Effector memory CD8-positive, alpha-beta T cell (primary cell): ENCODE data around the gene IQSEC3.

Source experiments
- ATAC-seq: fragments of 150-1000 bp; cut with Tn5 transposase; replicated peaks from 2 replicates; pipeline ENCODE4 v1.10.0; 2021; ENCODE audit warnings: mild to moderate bottlenecking, moderate library complexity
- DNase-seq, 3 experiments: peaks; one replicate each; pipeline ENCODE4 v3.0.0; 2021
- H3K27ac Mint-ChIP-seq, 2 donors: one replicate each; pipeline ENCODE4 v1.8.0; 2022; ENCODE audit warnings: mild to moderate bottlenecking in 2 of 2, mixed read lengths in 2 of 2, moderate library complexity in 2 of 2
- H3K27me3 Mint-ChIP-seq, 2 donors: one replicate each; pipeline ENCODE4 v1.8.0; 2022; ENCODE audit warnings: mixed read lengths in 2 of 2
- H3K36me3 Mint-ChIP-seq: one replicate; pipeline ENCODE4 v1.8.0; 2022; ENCODE audit warnings: mild to moderate bottlenecking, moderate library complexity, mixed read lengths; ENCODE audit not compliant: insufficient read depth
- H3K4me1 Mint-ChIP-seq, 2 donors: one replicate each; pipeline ENCODE4 v1.8.0; 2022; ENCODE audit warnings: low read depth in 2 of 2, mixed read lengths in 2 of 2
- H3K4me3 Mint-ChIP-seq, 2 donors: one replicate each; pipeline ENCODE4 v1.8.0; 2022; ENCODE audit warnings: mild to moderate bottlenecking in 2 of 2, mixed read lengths in 2 of 2, moderate library complexity in 2 of 2
- H3K9me3 Mint-ChIP-seq, 2 donors: one replicate each; pipeline ENCODE4 v1.8.0; 2022; ENCODE audit warnings: mixed read lengths in 2 of 2

The IQSEC3 gene

GRCh38 chr12:101969-102878 lies 35.7 kb downstream of the IQSEC3 start:
- Mint-ChIP-seq H3K4me3 (no peak overlapping the region), H3K36me3 (no peaks in the 10 kb centered on the region), H3K9me3 (peaks cover 0 to 2% of the 10 kb centered on the region in 2 donors), H3K4me1 (peaks cover 0 to 7% of the 10 kb centered on the region in 2 donors), H3K27ac (no peak overlapping the region), H3K27me3 (peaks cover 41 to 46% of the 10 kb centered on the region in 2 donors)
- ATAC-seq = no peak
- no peak for DNase-seq

- Mint-ChIP-seq H3K36me3 (no peaks in the 10 kb centered on the region), H3K27ac (no peak overlapping the region), H3K9me3 (peaks cover 0 to 2% of the 10 kb centered on the region in 2 donors), H3K4me1 (peaks cover 0 to 7% of the 10 kb centered on the region in 2 donors), H3K4me3 (no peak overlapping the region), H3K27me3 (peaks cover 35 to 40% of the 10 kb centered on the region in 2 donors)
- DNase-seq (no peak), ATAC-seq (no peak)
These were observed 36.3 kb downstream of the IQSEC3 start for GRCh38 chr12:102879-103168.

- H3K27me3 Mint-ChIP-seq = peaks cover 29 to 35% of the 10 kb centered on the region in 2 donors
- H3K4me3 Mint-ChIP-seq = no peak overlapping the region
- no peak for DNase-seq
- no peak overlapping the region for H3K27ac Mint-ChIP-seq
- ATAC-seq = no peak
- peaks cover 0 to 7% of the 10 kb centered on the region in 2 donors for H3K4me1 Mint-ChIP-seq
- H3K9me3 Mint-ChIP-seq = peaks cover 0 to 2% of the 10 kb centered on the region in 2 donors
- no peaks in the 10 kb centered on the region for H3K36me3 Mint-ChIP-seq
These were observed 36.8 kb downstream of the IQSEC3 start for GRCh38 chr12:103169-103981.

- Mint-ChIP-seq H3K4me3 (no peak overlapping the region), H3K27ac (no peak overlapping the region), H3K27me3 (peaks cover 25 to 31% of the 10 kb centered on the region in 2 donors), H3K4me1 (peaks cover 0 to 10% of the 10 kb centered on the region in 2 donors), H3K36me3 (no peaks in the 10 kb centered on the region), H3K9me3 (peaks cover 0 to 2% of the 10 kb centered on the region in 2 donors)
- no peak for ATAC-seq
- no peak for DNase-seq
These were observed 38.0 kb downstream of the IQSEC3 start for GRCh38 chr12:104551-105081.

GRCh38 chr12:105696-106095 lies 39.1 kb downstream of the IQSEC3 start:
- no peak overlapping the region for H3K27ac Mint-ChIP-seq
- peaks cover 28 to 31% of the 10 kb centered on the region in 2 donors for H3K27me3 Mint-ChIP-seq
- ATAC-seq (no peak), DNase-seq (no peak)
- no peaks in the 10 kb centered on the region for H3K36me3 Mint-ChIP-seq
- H3K4me3 Mint-ChIP-seq = no peak overlapping the region
- H3K4me1 Mint-ChIP-seq = peaks cover 1 to 17% of the 10 kb centered on the region in 2 donors
- peaks cover 0 to 2% of the 10 kb centered on the region in 2 donors for H3K9me3 Mint-ChIP-seq

- Mint-ChIP-seq H3K9me3 (peaks cover 0 to 2% of the 10 kb centered on the region in 2 donors), H3K36me3 (no peaks in the 10 kb centered on the region), H3K4me1 (peaks cover 1 to 17% of the 10 kb centered on the region in 2 donors), H3K27me3 (peaks cover 29 to 31% of the 10 kb centered on the region in 2 donors), H3K27ac (no peak overlapping the region), H3K4me3 (no peak overlapping the region)
- DNase-seq = no peak
- no peak for ATAC-seq
These were observed 39.6 kb downstream of the IQSEC3 start for GRCh38 chr12:106118-106591.

- H3K4me3 Mint-ChIP-seq = no peak overlapping the region
- no peak for DNase-seq
- H3K4me1 Mint-ChIP-seq = peaks cover 1 to 17% of the 10 kb centered on the region in 2 donors
- no peak overlapping the region for H3K27ac Mint-ChIP-seq
- H3K36me3 Mint-ChIP-seq = no peaks in the 10 kb centered on the region
- no peak for ATAC-seq
- H3K27me3 Mint-ChIP-seq = peaks cover 34 to 48% of the 10 kb centered on the region in 2 donors
- peaks cover 0 to 2% of the 10 kb centered on the region in 2 donors for H3K9me3 Mint-ChIP-seq
These were observed 42.0 kb downstream of the IQSEC3 start for GRCh38 chr12:108594-108993.

- ATAC-seq (no peak), DNase-seq (no peak)
- no peaks in the 10 kb centered on the region for H3K36me3 Mint-ChIP-seq
- no peak overlapping the region for H3K4me3 Mint-ChIP-seq
- no peak overlapping the region for H3K27ac Mint-ChIP-seq
- H3K27me3 Mint-ChIP-seq = peaks cover 41 to 57% of the 10 kb centered on the region in 2 donors
- peaks cover 1 to 11% of the 10 kb centered on the region in 2 donors for H3K4me1 Mint-ChIP-seq
- H3K9me3 Mint-ChIP-seq = no peaks in the 10 kb centered on the region
These were observed 42.9 kb downstream of the IQSEC3 start for GRCh38 chr12:109446-109845.

- peaks cover 44 to 61% of the 10 kb centered on the region in 2 donors for H3K27me3 Mint-ChIP-seq
- peaks cover 1 to 10% of the 10 kb centered on the region in 2 donors for H3K4me1 Mint-ChIP-seq
- no peak overlapping the region for H3K4me3 Mint-ChIP-seq
- ATAC-seq (no peak), DNase-seq (no peak)
- no peaks in the 10 kb centered on the region for H3K9me3 Mint-ChIP-seq
- H3K27ac Mint-ChIP-seq = no peak overlapping the region
- H3K36me3 Mint-ChIP-seq = no peaks in the 10 kb centered on the region
These were observed 43.3 kb downstream of the IQSEC3 start for GRCh38 chr12:109872-110271.

- Mint-ChIP-seq H3K27me3 (peaks cover 57 to 78% of the 10 kb centered on the region in 2 donors), H3K27ac (no peak overlapping the region), H3K36me3 (peaks cover 2% of the 10 kb centered on the region), H3K4me3 (no peak overlapping the region), H3K9me3 (no peaks in the 10 kb centered on the region), H3K4me1 (peaks cover 1 to 10% of the 10 kb centered on the region in 2 donors)
- DNase-seq (no peak), ATAC-seq (no peak)
These were observed 45.3 kb downstream of the IQSEC3 start for GRCh38 chr12:111699-112493.

- Mint-ChIP-seq H3K36me3 (peaks cover 2% of the 10 kb centered on the region), H3K4me3 (no peak overlapping the region), H3K4me1 (peaks cover 1 to 10% of the 10 kb centered on the region in 2 donors), H3K27me3 (peaks cover 62 to 92% of the 10 kb centered on the region in 2 donors), H3K27ac (no peak overlapping the region), H3K9me3 (no peaks in the 10 kb centered on the region)
- no peak for ATAC-seq
- DNase-seq = no peak
These were observed 46.8 kb downstream of the IQSEC3 start for GRCh38 chr12:113347-113746.

GRCh38 chr12:114626-115211 lies 48.2 kb downstream of the IQSEC3 start:
- Mint-ChIP-seq H3K27me3 (peaks cover 66 to 96% of the 10 kb centered on the region in 2 donors), H3K4me1 (peaks cover 1 to 6% of the 10 kb centered on the region in 2 donors), H3K36me3 (peaks cover 2% of the 10 kb centered on the region), H3K9me3 (no peaks in the 10 kb centered on the region), H3K4me3 (no peak overlapping the region), H3K27ac (no peak overlapping the region)
- ATAC-seq = no peak
- DNase-seq = no peak
